GM23338 (cell line): ENCODE measurements around the gene FIP1L1.

Source experiments
- CREB1 ChIP-seq: fragments of 250-450 bp; sonication (Bioruptor Pico); IDR thresholded peaks from 2 replicates; pipeline ENCODE4 v1.5.0; 2020; ENCODE audit warnings: low read depth, mild to moderate bottlenecking, moderate library complexity
- EZH2 ChIP-seq: fragments of 200-600 bp; sonication (generic); IDR thresholded peaks from one replicate; pipeline ENCODE4 v1.8.0; 2017; ENCODE audit warnings: antibody characterized with exemption, mild to moderate bottlenecking, low read depth; ENCODE audit not compliant: unreplicated experiment
- EZH2phosphoT487 ChIP-seq: fragments of 200-600 bp; sonication (generic); IDR thresholded peaks from one replicate; pipeline ENCODE4 v1.8.1; 2018; ENCODE audit warnings: antibody characterized with exemption; ENCODE audit not compliant: unreplicated experiment
- JUNB ChIP-seq: IDR thresholded peaks from one replicate; pipeline ENCODE4 v1.6.1; 2016; ENCODE audit warnings: antibody characterized with exemption; ENCODE audit not compliant: unreplicated experiment
- NANOG ChIP-seq: IDR thresholded peaks from 2 replicates; pipeline ENCODE4 v1.6.1; 2016; ENCODE audit warnings: antibody characterized with exemption, borderline replicate concordance
- POLR2AphosphoS5 ChIP-seq: IDR thresholded peaks from 2 replicates; pipeline ENCODE4 v1.6.1; 2016; ENCODE audit warnings: antibody characterized with exemption, low read depth
- STAT1 ChIP-seq: IDR thresholded peaks from one replicate; pipeline ENCODE4 v1.6.1; 2016; ENCODE audit warnings: antibody characterized with exemption; ENCODE audit not compliant: unreplicated experiment
- ZNF114 ChIP-seq: fragments of 250-450 bp; sonication (Bioruptor Pico); IDR thresholded peaks from 2 replicates; pipeline ENCODE4 v1.5.0; 2020; ENCODE audit warnings: mild to moderate bottlenecking, moderate library complexity
- ZNF331 ChIP-seq: fragments of 250-450 bp; sonication (Bioruptor Pico); IDR thresholded peaks from 2 replicates; pipeline ENCODE4 v1.5.0; 2020; ENCODE audit warnings: low read depth, mild to moderate bottlenecking, moderate library complexity
- TF ChIP-seq, protein P1 (sequence below), 2 experiments: fragments of 200-600 bp in 1 of 2; sonication (generic) in 1 of 2; conservative IDR thresholded peaks; 2 replicates each; pipeline versions ENCODE4 v1.5.1 to v1.6.1; 2016 to 2017; ENCODE audit warnings: antibody characterized with exemption in 2 of 2, low read depth in 2 of 2, mild to moderate bottlenecking in 2 of 2, moderate library complexity in 1 of 2
- TF ChIP-seq, protein P2 (sequence below): IDR thresholded peaks from one replicate; pipeline ENCODE4 v1.6.1; 2018; ENCODE audit warnings: antibody characterized with exemption; ENCODE audit not compliant: unreplicated experiment
- TF ChIP-seq, protein P3 (sequence below): IDR thresholded peaks from 2 replicates; pipeline ENCODE4 v1.6.1; 2016; ENCODE audit warnings: antibody characterized with exemption
- TF ChIP-seq, protein P4 (sequence below): fragments of 250-450 bp; sonication (Bioruptor Pico); IDR thresholded peaks from 2 replicates; pipeline ENCODE4 v1.5.0; 2020; ENCODE audit warnings: mild to moderate bottlenecking, moderate library complexity

DNA sequence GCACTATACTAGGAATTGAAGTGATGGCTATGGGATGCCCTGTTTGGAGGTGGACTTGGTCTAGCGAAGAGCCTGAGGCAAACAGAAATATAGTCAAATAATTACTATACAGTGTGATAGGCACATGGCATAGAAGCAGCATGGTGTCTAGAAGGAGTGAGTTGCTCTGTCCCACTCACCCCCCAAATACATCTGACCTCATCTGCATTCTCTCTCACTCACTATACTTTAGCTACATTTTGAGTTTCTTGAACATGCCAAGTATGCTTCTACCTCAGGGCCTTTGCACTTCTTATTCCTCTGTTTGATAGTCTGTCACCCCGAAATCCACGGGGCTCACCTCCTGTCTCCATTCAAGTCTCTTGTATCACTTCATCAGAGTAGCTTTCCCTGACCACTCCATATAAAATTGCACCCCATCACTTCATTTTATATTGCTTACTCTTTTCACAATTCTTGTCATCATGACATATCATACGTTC lies 2.6 kb upstream of the FIP1L1 start:
- TF ChIP-seq, protein P1, sequence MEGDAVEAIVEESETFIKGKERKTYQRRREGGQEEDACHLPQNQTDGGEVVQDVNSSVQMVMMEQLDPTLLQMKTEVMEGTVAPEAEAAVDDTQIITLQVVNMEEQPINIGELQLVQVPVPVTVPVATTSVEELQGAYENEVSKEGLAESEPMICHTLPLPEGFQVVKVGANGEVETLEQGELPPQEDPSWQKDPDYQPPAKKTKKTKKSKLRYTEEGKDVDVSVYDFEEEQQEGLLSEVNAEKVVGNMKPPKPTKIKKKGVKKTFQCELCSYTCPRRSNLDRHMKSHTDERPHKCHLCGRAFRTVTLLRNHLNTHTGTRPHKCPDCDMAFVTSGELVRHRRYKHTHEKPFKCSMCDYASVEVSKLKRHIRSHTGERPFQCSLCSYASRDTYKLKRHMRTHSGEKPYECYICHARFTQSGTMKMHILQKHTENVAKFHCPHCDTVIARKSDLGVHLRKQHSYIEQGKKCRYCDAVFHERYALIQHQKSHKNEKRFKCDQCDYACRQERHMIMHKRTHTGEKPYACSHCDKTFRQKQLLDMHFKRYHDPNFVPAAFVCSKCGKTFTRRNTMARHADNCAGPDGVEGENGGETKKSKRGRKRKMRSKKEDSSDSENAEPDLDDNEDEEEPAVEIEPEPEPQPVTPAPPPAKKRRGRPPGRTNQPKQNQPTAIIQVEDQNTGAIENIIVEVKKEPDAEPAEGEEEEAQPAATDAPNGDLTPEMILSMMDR (conservative IDR thresholded peaks at IDR 0.05; ENCODE audit: low read depth in 2 of 2): no peak
- TF ChIP-seq, protein P2, sequence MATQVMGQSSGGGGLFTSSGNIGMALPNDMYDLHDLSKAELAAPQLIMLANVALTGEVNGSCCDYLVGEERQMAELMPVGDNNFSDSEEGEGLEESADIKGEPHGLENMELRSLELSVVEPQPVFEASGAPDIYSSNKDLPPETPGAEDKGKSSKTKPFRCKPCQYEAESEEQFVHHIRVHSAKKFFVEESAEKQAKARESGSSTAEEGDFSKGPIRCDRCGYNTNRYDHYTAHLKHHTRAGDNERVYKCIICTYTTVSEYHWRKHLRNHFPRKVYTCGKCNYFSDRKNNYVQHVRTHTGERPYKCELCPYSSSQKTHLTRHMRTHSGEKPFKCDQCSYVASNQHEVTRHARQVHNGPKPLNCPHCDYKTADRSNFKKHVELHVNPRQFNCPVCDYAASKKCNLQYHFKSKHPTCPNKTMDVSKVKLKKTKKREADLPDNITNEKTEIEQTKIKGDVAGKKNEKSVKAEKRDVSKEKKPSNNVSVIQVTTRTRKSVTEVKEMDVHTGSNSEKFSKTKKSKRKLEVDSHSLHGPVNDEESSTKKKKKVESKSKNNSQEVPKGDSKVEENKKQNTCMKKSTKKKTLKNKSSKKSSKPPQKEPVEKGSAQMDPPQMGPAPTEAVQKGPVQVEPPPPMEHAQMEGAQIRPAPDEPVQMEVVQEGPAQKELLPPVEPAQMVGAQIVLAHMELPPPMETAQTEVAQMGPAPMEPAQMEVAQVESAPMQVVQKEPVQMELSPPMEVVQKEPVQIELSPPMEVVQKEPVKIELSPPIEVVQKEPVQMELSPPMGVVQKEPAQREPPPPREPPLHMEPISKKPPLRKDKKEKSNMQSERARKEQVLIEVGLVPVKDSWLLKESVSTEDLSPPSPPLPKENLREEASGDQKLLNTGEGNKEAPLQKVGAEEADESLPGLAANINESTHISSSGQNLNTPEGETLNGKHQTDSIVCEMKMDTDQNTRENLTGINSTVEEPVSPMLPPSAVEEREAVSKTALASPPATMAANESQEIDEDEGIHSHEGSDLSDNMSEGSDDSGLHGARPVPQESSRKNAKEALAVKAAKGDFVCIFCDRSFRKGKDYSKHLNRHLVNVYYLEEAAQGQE: no peak
- TF ChIP-seq JUNB (no peak), EZH2 (no peak), POLR2AphosphoS5 (no peak), EZH2phosphoT487 (no peak), CREB1 (CRISPR knock-in tag) (no peak), NANOG (no peak), STAT1 (no peak), ZNF331 (CRISPR knock-in tag) (no peak), ZNF114 (CRISPR knock-in tag) (no peak)
- TF ChIP-seq, protein P3, sequence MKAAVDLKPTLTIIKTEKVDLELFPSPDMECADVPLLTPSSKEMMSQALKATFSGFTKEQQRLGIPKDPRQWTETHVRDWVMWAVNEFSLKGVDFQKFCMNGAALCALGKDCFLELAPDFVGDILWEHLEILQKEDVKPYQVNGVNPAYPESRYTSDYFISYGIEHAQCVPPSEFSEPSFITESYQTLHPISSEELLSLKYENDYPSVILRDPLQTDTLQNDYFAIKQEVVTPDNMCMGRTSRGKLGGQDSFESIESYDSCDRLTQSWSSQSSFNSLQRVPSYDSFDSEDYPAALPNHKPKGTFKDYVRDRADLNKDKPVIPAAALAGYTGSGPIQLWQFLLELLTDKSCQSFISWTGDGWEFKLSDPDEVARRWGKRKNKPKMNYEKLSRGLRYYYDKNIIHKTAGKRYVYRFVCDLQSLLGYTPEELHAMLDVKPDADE: no peak
- TF ChIP-seq, protein P4, sequence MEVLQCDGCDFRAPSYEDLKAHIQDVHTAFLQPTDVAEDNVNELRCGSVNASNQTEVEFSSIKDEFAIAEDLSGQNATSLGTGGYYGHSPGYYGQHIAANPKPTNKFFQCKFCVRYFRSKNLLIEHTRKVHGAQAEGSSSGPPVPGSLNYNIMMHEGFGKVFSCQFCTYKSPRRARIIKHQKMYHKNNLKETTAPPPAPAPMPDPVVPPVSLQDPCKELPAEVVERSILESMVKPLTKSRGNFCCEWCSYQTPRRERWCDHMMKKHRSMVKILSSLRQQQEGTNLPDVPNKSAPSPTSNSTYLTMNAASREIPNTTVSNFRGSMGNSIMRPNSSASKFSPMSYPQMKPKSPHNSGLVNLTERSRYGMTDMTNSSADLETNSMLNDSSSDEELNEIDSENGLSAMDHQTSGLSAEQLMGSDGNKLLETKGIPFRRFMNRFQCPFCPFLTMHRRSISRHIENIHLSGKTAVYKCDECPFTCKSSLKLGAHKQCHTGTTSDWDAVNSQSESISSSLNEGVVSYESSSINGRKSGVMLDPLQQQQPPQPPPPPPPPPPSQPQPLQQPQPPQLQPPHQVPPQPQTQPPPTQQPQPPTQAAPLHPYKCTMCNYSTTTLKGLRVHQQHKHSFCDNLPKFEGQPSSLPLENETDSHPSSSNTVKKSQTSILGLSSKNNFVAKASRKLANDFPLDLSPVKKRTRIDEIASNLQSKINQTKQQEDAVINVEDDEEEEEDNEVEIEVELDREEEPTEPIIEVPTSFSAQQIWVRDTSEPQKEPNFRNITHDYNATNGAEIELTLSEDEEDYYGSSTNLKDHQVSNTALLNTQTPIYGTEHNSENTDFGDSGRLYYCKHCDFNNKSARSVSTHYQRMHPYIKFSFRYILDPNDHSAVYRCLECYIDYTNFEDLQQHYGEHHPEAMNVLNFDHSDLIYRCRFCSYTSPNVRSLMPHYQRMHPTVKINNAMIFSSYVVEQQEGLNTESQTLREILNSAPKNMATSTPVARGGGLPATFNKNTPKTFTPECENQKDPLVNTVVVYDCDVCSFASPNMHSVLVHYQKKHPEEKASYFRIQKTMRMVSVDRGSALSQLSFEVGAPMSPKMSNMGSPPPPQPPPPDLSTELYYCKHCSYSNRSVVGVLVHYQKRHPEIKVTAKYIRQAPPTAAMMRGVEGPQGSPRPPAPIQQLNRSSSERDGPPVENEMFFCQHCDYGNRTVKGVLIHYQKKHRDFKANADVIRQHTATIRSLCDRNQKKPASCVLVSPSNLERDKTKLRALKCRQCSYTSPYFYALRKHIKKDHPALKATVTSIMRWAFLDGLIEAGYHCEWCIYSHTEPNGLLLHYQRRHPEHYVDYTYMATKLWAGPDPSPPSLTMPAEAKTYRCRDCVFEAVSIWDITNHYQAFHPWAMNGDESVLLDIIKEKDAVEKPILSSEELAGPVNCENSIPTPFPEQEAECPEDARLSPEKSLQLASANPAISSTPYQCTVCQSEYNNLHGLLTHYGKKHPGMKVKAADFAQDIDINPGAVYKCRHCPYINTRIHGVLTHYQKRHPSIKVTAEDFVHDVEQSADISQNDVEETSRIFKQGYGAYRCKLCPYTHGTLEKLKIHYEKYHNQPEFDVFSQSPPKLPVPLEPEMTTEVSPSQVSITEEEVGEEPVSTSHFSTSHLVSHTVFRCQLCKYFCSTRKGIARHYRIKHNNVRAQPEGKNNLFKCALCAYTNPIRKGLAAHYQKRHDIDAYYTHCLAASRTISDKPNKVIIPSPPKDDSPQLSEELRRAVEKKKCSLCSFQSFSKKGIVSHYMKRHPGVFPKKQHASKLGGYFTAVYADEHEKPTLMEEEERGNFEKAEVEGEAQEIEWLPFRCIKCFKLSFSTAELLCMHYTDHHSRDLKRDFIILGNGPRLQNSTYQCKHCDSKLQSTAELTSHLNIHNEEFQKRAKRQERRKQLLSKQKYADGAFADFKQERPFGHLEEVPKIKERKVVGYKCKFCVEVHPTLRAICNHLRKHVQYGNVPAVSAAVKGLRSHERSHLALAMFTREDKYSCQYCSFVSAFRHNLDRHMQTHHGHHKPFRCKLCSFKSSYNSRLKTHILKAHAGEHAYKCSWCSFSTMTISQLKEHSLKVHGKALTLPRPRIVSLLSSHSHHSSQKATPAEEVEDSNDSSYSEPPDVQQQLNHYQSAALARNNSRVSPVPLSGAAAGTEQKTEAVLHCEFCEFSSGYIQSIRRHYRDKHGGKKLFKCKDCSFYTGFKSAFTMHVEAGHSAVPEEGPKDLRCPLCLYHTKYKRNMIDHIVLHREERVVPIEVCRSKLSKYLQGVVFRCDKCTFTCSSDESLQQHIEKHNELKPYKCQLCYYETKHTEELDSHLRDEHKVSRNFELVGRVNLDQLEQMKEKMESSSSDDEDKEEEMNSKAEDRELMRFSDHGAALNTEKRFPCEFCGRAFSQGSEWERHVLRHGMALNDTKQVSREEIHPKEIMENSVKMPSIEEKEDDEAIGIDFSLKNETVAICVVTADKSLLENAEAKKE (CRISPR knock-in tag): no peak
